ENCODE measurements around the gene PLAAT2. TPM values are rescaled to one million over a fixed set of nuclear protein-coding genes. Genes with fewer than 3 reads are reported as not detected.

The PLAAT2 gene
- total RNA-seq, 2 experiments from 2014 or later, result 0.73 to 1.3 TPM

Other genes with a start within 250 kb of the PLAAT2 start
- not detected for gene SLC22A9, start 193.6 kb downstream of the PLAAT2 start, total RNA-seq
- under 1 TPM; 0.19 to 0.26 TPM for gene PLAAT5, start 72.2 kb downstream of the PLAAT2 start, total RNA-seq
- under 1 TPM; 0.23 to 0.29 TPM for gene LGALS12, start 57.3 kb downstream of the PLAAT2 start, total RNA-seq
- gene PLAAT4, start 26.6 kb downstream of the PLAAT2 start, total RNA-seq, result 100 to 1,000 TPM in 1 of 2 experiments, 10 to 100 TPM in 1; 85.3 to 128 TPM
- gene PLAAT3, start 51.1 kb upstream of the PLAAT2 start, total RNA-seq, result 10 to 100 TPM; 21.7 to 25.5 TPM
- 10 to 100 TPM; 28.8 to 31.9 TPM for gene ATL3, start 108.0 kb upstream of the PLAAT2 start, total RNA-seq
- 10 to 100 TPM; 55.8 to 64.1 TPM for gene RTN3, start 118.1 kb upstream of the PLAAT2 start, total RNA-seq
- gene ZFTA, start 205.4 kb upstream of the PLAAT2 start, total RNA-seq, result 1 to 10 TPM; 2.6 to 4.2 TPM

All from activated CD8-positive, alpha-beta memory T cell treated with anti-CD3 and anti-CD28 coated beads, Interleukin-2, amount 10 ng/mL, durations not matched to agents 7 days and 5 days (primary cell).